Measurements from ENCODE around the gene ZNF790.

Gene ZNF790

GRCh38 chr19:36772311-36773222, 65.6 kb downstream of the ZNF790 start, which contains the start of gene ZNF850:
TSS of gene ZNF850 (minus strand) at chr19:36772807. CDS start at chr19:36762606, 10,201 bp downstream.
- DNase-seq (ENCODE audit: low read depth): peak; percentile 91

DNA sequence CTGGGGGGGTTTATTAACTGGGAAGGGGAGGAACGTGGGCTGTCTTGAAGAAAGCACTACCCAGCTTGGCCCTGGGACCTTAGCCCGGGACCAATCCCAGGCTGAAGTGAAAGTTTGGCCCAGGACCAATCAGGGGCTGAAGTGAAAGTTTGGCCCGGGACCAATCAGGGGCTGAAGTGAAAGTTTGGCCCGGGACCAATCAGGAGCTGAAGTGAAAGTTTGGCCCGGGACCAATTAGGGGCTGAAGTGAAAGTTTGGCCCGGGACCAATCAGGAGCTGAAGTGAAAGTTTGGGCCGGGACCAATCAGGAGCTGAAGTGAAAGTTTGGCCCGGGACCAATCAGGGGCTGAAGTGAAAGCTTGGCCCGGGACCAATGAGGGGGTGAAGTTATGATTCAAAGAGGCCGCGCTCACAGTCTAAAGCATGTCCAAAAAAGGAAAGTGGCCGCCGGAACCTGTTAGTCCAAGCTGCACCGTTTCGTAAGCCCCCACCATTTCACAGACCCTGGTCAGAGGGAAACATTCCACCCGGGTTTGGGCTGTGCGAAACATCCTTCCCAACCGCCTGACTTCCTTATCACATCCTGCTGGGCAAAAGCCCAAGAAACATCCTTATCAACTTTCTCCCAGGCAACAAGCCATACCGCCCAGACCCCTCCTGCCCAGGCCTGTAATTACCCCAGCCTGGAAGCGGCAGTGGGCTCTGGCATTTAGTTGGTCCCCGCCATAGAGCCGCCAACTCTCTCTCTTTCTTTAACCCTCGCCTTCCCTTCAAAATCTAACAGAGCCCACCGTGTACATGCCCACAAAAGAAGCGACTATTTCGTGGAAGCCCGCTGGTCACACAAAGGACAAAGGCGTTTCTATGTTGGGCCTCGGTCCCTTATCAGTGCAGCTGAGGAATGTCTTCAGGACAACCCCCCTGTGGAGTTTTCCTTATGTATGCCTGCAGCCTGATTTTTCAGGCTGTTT, 66.6 kb downstream of the ZNF790 start:
- DNase-seq (ENCODE audit: low read depth): peak; percentile 2

Data from activated T-cell treated with anti-CD3 and anti-CD28 coated beads for 24 hours (primary cell).